Colon (tissue), 2 donors: ENCODE measurements around the gene ANKRD13A.
"Not testable (repeated sequence)": the region's sequence is repeated elsewhere in the genome, so short reads cannot be mapped to it uniquely, and the experiment has no call there.

Source experiments
- FAIRE-seq: peaks from 2 replicates; lab custom pipeline; 2012; peaks lifted over from hg19 to GRCh38; lab: Jason Lieb, UNC
- donor health status: control.
- donor health status: control.

The ANKRD13A gene

DNA sequence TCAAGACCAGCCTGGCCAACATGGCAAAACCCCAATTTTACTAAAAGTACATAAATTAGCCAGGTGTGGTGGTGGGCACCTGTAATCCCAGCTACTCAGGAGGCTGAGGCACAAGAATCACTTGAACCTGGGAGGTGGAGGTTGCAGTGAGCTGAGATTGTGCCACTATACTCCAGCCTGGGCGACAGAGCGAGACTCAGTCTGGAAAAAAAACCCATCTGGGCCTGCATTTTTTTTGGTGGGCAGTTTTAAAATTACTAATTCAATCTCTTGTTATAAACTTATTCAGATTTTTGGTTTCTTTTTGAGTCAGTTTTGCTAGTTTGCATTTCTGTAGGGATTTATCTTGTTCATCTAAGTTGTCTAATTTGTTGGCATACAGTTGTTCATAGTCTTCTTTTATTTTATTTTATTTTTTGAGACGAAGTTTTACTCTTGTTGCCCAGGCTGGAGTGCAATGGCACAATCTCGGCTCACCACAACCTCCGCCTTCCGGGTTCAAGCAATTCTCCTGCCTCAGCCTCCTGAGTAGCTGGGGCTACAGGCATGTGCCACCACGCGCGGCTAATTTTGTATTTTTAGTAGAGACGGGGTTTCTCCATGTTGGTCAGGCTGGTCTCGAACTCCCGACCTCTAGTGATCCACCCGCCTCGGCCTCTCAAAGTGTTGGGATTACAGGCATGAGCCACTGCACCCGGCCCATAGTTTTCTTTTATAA is 9.6 kb downstream of the ANKRD13A start:
- not testable (repeated sequence) for FAIRE-seq

DNA sequence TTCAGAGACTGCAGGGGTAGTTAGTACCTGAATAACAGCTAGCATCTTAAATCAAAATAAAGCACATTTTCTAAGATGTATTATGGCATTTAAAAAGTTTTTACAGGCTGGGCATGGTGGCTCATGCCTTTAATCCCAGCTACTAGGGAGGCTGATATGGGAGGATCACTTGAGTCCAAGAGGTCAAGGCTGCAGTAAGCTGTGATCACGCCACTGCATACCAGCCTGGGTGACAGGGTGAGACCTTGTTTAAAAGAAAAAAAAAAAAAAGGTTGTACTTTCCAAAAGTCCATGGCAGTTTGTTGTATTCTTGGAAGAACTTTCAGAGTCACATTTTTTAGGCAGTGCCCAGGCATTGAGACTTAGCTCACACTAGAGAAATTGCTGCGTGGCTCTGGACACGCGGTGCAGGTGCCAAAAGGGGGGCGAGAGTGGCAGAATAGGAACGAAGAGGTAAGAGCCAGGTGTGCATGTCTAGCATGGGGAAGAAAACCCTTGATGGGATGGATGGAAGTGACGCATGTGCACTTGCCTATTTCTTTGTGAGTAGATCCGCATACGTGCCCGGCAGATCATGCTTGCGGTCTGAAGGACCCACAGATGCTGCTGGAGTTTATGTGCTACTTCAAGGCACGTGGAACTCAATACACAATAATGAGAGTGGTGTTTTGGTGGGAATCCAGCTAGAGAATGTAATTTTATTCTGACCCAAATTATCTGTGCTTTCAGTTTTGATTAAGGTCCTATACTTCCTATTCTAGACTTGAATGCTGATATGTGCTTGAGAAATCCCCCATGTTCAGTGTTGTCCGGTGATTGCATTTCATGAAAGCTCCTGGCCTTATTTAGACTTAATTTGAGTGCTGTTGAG is 11.9 kb downstream of the ANKRD13A start:
- no peak for FAIRE-seq

DNA sequence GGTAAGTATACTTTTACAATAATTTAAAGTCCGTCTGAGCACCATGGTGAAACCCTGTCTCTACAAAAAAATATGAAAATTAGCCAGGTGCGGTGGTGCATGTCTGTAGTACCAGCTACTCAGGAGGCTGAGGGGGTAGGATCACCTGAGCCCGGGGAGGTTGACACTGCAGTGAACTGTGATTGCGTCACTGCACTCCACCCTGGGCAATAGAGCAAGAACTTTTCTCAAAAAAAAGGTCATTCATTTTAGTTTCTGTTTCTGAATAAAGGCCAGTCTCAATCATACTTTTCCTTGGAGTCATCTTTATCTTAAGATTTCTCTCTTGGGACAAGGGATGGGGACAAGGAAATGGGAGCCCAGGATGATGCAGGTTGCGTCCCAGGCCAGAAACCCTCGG is 12.9 kb downstream of the ANKRD13A start:
- FAIRE-seq = no peak

- FAIRE-seq = no peak
Observed at GRCh38 chr12:110012659-110013058, 13.4 kb downstream of the ANKRD13A start.

DNA sequence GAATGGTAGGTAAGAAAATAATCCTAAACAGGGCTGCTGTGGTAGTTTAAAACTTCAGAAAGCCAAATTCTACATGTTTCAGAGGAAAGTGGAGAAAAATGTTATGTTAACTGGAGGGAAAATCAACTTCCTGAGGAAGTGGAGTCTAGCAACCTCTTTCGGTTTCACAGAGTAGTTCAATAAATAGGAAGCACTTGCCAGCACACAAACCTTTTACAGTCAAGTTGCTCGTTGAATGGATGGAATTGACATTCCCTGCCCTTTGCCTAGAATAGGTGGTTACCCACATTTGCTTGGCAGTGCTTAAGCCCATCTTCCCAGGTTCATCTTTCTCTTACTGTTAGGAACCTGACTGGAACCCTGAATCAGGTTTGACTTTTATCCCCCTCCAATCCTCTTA is 15.9 kb downstream of the ANKRD13A start:
- FAIRE-seq = no peak

- FAIRE-seq = no peak
Observed at GRCh38 chr12:110020956-110021355, 21.7 kb downstream of the ANKRD13A start.

DNA sequence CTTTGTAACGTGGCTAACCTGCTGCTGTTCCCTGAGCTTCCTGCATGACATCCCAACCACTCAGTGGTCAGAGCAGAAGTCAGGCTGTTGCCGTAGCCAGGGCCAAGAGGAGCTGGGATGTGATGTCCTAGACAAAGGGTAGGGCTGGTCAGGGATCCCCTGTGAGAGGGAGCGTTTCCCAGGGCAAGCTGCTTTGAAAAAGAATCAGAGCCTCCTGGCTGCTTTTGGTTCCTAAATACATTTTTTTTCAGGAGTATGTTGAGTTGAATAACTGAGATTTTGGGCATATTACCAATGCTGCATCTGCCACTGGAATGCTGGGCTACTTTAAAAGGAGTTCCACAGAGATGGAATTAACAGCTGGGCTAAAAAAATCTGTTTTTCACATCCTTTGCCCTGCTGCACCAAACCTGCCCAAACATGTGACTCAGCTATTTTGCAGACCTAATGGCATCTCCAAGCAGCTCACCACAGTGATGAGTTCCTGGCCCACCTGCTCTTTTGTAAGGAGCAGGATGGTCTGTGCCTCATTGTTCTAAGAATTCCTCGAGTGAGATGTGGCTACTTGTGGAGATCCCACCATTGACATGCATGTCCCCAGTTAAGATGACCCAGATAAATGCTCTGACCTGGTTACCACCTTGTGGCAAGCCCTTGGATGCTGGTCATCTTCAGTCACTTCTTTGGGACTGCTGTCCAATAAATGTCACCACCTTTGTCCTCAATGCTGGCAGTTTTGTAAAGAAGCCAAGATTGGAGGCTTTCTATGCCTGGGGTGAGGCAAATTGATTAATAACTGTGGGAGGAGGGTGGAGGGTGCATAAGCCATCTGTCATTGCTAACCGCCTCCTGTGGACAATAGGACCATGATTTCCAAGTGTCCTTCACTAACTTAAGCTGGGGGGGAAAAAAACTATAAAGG is 24.1 kb downstream of the ANKRD13A start:
- FAIRE-seq = no peak

DNA sequence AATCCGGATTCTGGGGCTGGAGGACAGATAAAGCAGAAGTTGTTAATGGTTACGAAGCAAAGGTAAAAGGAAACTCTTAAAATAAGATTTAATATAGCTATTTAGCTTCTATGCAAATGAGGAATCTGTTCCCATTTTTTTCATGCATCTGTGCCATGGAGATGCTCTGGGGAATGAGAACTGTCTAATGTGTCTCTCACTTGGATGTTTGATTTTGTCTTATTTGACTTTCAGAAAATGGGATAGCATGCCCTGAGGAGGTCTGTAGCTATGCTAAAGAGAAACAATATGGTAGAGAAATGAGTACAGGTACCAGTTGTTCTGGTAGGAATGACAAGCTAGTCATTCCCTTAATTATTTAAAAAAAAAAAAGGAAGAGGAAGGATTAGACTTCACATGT is 24.8 kb downstream of the ANKRD13A start:
- FAIRE-seq = no peak

DNA sequence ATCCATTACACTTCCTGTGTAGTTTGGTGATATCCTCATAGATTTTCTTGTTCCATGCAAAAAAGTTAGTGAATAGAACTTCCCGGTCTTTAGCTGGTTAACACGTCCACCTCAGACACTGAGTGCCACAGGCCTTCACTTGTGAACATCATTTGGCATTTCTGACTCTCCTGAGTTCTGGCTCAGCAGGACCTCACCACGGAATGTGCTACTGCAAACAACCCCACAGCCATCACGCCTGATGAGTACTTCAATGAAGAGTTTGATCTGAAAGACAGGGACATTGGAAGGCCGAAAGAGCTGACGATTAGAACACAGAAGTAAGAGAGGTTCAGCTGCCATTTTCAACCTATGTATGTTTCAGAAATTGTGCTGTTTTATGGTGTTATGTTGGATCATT is 29.1 kb downstream of the ANKRD13A start:
- no peak for FAIRE-seq

DNA sequence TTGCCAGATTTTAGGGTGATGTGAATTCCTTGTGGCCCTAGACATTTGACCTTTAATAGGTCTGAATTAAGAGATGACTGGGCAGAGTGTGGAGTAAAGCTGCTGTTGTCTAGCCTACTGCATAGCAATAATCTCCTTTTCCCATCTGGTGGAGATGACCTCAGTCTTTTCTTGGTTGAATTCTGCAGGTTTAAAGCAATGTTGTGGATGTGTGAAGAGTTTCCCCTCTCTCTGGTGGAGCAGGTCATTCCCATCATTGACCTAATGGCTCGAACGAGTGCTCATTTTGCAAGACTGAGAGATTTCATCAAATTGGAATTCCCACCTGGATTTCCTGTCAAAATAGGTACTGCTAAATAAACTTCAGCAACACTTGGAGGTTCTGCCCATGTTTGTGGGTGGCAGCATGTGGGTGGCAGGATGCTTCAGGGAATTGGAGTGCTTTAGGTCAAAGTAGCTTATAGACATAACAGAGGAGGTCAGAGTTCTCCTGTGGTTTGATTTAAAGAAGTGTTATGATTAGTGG is 30.1 kb downstream of the ANKRD13A start:
- FAIRE-seq = no peak

- FAIRE-seq = no peak
Observed at GRCh38 chr12:110033888-110034287, 34.7 kb downstream of the ANKRD13A start.

GRCh38 chr12:110035534-110036104 is 36.4 kb downstream of the ANKRD13A start:
- no peak for FAIRE-seq

- no peak for FAIRE-seq
Observed at GRCh38 chr12:110037315-110037714, 38.1 kb downstream of the ANKRD13A start.

DNA sequence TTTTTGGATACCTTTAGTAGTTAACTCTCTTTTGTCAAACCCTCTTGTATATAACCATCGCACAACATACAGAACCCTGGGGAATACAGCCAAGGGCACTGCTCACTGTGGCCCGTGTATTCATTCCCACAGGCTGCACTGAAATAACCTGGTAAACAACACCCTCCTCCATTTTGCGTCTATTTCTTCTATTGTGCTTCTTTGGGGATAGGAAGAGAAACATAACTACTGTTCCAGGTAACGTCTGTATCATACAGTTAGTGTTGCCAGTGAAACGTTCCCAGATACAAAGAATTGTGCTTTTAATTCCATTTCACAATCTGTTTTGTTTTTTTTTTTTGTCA is 39.5 kb downstream of the ANKRD13A start:
- no peak for FAIRE-seq

GRCh38 chr12:110039085-110039807 is 40.0 kb downstream of the ANKRD13A start:
- no peak for FAIRE-seq

DNA sequence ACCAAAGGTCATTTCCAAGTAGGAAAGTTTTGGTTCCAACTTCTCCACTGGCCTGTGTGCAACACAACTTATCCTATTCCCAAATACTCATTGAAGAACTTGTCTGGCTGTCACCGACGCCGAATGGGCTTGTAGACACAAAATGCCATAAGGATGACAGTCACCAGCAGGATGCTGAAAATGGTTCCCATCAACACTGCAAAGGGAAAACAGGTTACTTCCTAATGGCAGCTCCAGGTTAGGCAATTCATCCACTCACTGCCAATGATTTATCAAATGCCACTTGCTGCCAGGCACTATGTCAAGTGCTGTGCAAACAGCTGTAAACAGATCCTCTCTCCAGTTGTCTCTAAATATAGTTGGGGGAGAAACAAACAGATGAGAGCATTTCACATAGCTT is 43.0 kb downstream of the ANKRD13A start:
- FAIRE-seq = no peak

GRCh38 chr12:110046451-110047187 is 47.4 kb downstream of the ANKRD13A start:
- no peak for FAIRE-seq

DNA sequence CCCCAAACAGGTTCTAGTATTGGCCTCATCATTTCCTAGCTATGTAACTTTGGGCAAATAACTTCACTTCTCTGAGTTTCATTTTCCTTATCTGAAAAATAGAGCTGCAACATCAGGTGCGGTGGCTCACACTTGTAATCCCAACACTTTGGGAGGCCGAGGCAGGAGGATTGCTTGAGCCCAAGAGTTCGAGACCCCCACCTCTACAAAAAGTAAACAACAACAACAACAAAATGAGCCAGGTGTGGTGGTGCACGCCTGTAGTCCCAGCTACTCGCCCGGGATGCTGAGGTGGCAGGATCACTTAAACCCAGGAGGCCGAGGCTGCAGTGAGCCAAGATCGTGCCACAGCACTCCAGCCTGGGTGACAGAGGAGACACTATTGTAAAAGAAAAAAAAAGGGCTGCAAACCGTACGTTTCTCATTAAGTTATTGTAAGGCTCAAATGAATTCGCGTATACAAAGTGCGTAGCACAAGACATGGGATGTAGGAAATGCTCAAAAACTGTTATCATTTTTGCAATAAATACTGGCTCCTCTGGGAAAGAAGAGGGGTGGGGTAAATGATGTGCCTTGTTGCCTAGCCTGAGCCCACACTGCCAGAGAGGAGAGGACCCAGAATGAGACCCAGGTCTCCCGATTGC is 48.2 kb downstream of the ANKRD13A start:
- no peak for FAIRE-seq

DNA sequence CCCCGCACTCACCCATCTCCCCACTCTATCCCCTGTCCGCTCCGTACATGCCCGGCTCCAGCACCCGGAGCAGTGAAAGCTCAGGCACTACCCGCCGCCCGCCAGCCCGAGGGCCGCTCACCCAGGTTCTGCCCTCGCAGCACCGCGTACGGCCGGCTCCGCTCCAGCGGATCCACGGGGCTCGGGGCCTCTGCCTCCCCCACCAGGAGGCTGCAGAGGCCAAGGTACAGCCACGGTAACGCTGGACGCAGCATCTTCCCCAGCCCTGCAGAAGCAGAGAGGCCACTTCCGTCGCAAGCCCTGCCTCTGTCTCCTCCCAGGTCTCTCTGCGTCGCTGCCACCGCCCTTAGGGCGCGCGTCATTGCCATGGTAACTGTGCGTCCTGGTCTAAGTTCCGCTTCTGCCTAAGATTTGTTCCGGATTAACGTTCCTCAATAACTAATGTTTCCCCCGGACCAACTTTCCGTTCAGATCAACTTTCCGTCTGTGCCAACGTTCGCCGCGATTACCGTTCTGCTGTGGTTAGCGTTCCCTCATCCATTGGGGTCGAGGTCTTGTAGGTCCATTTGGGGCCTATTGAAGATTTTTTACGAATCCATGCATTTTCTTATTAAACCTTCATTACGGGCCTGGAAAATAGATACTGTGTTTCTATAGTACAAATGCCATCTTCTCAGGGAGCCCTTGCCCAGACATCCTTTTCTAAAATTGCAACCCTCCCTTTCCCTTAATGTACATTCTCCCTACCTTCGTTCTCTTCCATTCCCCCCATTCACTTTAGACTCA is 49.2 kb downstream of the ANKRD13A start, which contains the start of gene C12orf76:
Gene C12orf76, minus strand, starts transcription at position 281 of the 786 bp plus-strand sequence. Its CDS starts 27 bp downstream, at position 254.
- FAIRE-seq = no peak
